ENCODE data around the gene SV2B. TPM values are rescaled to one million over a fixed set of nuclear protein-coding genes. Genes with fewer than 3 reads are reported as not detected.

The SV2B gene
- total and polyA plus RNA-seq, 9 of the 15 experiments (the other 6 are each of a cell fraction or from before 2014, with no cell fraction given), result 0.01 to 0.25 (median 0.11) TPM

- TF ChIP-seq ZNF592 (IDR thresholded peaks at IDR 0.05) (no peak), DNMT1 (IDR thresholded peaks at IDR 0.05) (no peak), EP400 (IDR thresholded peaks at IDR 0.05) (no peak), ZNF277 (CRISPR knock-in tag; IDR thresholded peaks at IDR 0.05; ENCODE audit: borderline replicate concordance) (no peak), ZC3H11A (IDR thresholded peaks at IDR 0.05; ENCODE audit: low read depth, low read length) (no peak), ELF4 (CRISPR knock-in tag; IDR thresholded peaks at IDR 0.05) (no peak), ZBTB33 (CRISPR knock-in tag; IDR thresholded peaks at IDR 0.05) (no peak)
Observed at GRCh38 chr15:91318516-91318915, 218.5 kb downstream of the SV2B start (continued).

Data from K562 (cell line).